ENCODE data around the gene CIDEA. TPM values are rescaled to one million over a fixed set of nuclear protein-coding genes. Genes with fewer than 3 reads are reported as not detected.

CIDEA gene
- total and polyA plus RNA-seq, 8 donors, result 0.15 to 0.44 TPM; not detected in 6

DNA sequence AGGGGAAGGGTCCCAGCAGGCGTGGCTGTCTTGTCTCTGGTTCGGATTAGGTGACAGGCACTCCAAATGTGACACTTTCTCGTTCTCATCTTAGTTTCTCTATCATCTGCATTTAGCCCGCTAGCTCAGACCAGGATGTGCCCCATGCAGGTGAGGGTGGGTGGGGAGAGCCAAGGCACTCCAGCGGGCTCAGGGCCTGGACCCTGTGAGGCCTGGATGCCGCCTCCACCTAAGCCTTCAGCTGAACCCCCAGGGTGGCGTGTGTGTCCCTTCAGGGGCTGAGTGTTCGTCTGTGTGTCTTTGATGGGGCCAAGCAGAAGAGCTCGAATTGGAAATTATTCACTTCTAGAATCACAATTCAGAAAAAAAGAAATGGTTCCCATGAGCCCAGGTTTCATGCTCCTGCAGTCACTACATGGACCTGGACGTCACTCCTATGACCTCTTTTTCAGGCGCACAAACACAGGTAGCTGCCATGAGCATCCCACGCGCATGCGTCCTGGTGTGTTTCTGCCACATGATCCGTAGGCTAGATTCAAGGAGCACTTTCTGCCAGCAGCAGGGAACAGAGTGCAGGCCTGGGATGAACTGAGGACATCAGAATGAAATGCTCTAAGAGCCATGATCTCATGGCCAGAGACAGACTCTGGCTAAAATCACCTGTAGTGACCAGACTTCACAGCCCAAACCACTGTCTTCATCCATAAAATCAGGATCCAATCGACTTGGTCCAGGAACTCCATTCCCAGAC is 25.8 kb downstream of the CIDEA start:
- Histone ChIP-seq H3K27ac (peak overlapping the region; percentile 69 to 96 (median 87)), H3K36me3 (no peaks in the 10 kb centered on the region), H3K4me1 (peaks cover 5 to 25% (median 13%) of the 10 kb centered on the region in 4 donors), H3K9me3 (no peaks in the 10 kb centered on the region), H3K4me3 (peak overlapping the region in 2 of 4 donors; percentile 36 to 45), H3K27me3 (no peaks in the 10 kb centered on the region)
- 80 to 90% (median 86%) methylated on average over 16 of the region's 16 CpGs for WGBS, 5 donors
- DNase-seq, result no peak
- TF ChIP-seq EP300 (IDR thresholded peaks at IDR 0.05) (no peak), POLR2AphosphoS5 (IDR thresholded peaks at IDR 0.05) (peak in 2 of 3 donors; percentile 14 to 60), POLR2A (IDR thresholded peaks at IDR 0.05) (no peak)
- TF ChIP-seq, protein P1, sequence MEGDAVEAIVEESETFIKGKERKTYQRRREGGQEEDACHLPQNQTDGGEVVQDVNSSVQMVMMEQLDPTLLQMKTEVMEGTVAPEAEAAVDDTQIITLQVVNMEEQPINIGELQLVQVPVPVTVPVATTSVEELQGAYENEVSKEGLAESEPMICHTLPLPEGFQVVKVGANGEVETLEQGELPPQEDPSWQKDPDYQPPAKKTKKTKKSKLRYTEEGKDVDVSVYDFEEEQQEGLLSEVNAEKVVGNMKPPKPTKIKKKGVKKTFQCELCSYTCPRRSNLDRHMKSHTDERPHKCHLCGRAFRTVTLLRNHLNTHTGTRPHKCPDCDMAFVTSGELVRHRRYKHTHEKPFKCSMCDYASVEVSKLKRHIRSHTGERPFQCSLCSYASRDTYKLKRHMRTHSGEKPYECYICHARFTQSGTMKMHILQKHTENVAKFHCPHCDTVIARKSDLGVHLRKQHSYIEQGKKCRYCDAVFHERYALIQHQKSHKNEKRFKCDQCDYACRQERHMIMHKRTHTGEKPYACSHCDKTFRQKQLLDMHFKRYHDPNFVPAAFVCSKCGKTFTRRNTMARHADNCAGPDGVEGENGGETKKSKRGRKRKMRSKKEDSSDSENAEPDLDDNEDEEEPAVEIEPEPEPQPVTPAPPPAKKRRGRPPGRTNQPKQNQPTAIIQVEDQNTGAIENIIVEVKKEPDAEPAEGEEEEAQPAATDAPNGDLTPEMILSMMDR (IDR thresholded peaks at IDR 0.05), result no peak
- intact Hi-C loops (cut with DNase I; ENCODE audit: low total_unique reads), result no loop called here

DNA sequence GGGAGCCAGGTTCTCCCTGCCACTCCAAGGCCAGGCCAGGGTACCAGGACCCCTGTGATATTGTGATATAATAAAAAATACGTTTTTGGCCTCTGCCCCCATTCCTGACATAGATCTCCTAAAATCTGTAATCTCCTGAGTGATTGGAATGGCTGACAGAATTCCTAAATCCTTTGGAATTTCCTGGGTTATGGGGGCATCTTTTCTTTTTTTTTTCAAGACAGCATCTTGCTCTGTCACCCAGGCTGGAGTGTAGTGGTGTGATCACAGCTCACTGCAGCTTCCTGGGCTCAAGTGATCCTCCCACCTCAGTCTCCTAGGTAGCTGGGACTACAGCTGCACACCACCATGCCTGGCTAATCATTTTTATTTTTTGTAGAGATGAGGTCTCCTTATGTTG is 27.7 kb downstream of the CIDEA start:
- H3K4me3 ChIP-seq, result no peak overlapping the region
- H3K4me1 ChIP-seq, result peaks cover 5 to 25% (median 13%) of the 10 kb centered on the region in 4 donors
- no peaks in the 10 kb centered on the region for H3K36me3 ChIP-seq
- TF ChIP-seq POLR2AphosphoS5 (IDR thresholded peaks at IDR 0.05), result no peak
- TF ChIP-seq, protein P1 (IDR thresholded peaks at IDR 0.05), result no peak
- TF ChIP-seq EP300 (IDR thresholded peaks at IDR 0.05), result no peak
- TF ChIP-seq POLR2A (IDR thresholded peaks at IDR 0.05), result no peak
- DNase-seq, result no peak
- H3K27me3 ChIP-seq, result peaks cover 0 to 7% (median 0%) of the 10 kb centered on the region in 3 donors
- intact Hi-C loops (cut with DNase I; ENCODE audit: low total_unique reads), result no loop called here
- no peaks in the 10 kb centered on the region for H3K9me3 ChIP-seq
- peak overlapping the region in 3 of 5 donors; percentile 46 to 96 (median 54) for H3K27ac ChIP-seq
- 20 to 50% (median 32%) methylated on average over 1 of the region's 1 CpG for WGBS, 5 donors

DNA sequence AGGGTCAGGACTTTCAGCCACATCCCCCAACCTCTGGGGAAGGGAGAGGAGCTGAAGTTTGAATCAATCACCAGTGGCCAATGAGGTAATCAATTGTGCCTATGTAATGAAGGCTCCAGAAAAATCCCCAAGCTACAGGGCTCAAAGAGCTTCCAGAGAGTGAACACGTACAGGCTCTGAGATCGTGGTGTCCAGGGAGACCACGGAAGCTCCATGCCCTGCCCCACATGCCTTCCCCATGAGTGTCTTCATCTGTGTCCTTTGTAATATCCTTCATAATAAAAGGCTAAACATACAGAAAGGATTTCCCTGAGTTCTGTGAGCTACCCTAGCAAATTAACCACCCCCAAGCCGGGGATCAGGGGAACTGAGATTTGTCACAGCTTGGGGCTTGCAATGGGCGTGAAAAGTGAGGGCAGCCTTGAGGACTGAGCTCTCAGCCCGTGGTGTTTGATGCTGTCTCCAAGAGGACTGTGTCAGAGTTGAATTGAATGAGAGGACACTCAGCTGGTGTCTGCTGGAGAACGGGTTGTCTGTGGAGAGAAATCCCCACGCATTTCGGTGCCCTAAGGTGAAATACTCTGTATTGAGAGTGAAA is 28.4 kb downstream of the CIDEA start:
- H3K27me3 ChIP-seq, result peaks cover 0 to 13% (median 7%) of the 10 kb centered on the region in 3 donors
- no peaks in the 10 kb centered on the region for H3K9me3 ChIP-seq
- WGBS, 5 donors, result 70 to 85% (median 75%) methylated on average over 9 of the region's 9 CpGs
- intact Hi-C loops (cut with DNase I; ENCODE audit: low total_unique reads), result no loop called here
- H3K36me3 ChIP-seq, result no peaks in the 10 kb centered on the region
- TF ChIP-seq EP300 (IDR thresholded peaks at IDR 0.05), result no peak
- TF ChIP-seq, protein P1 (IDR thresholded peaks at IDR 0.05), result no peak
- no peak for TF ChIP-seq POLR2A (IDR thresholded peaks at IDR 0.05)
- H3K4me3 ChIP-seq, result no peak overlapping the region
- H3K4me1 ChIP-seq, result peaks cover 5 to 26% (median 17%) of the 10 kb centered on the region in 4 donors
- DNase-seq, result no peak
- peak overlapping the region in 3 of 5 donors; percentile 46 to 96 (median 54) for H3K27ac ChIP-seq

DNA sequence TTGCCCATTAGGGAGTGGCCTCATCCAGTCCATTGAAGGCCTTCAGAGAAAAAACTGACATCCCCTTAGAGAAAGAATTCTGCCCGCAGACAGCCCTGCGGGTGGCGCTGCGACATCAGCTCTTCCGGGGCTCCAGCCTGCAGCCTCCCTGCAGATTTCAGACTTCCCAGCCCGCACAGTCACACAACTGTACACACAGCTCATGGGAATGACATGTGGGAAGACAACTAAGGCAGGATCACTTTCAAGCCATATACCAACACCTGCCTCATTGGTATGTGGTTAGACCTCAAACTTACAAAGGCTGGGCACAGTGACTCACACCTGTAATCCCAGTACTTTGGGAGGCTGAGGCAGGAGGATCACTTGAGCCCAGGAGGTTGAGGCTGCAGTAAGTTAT is 29.1 kb downstream of the CIDEA start:
- peak overlapping the region in 1 of 5 donors; percentile 96 for H3K27ac ChIP-seq

More for the DNA sequence above, 29.1 kb downstream of the CIDEA start:
- Histone ChIP-seq H3K4me3 (no peak overlapping the region), H3K4me1 (peaks cover 8 to 26% (median 20%) of the 10 kb centered on the region in 4 donors), H3K27me3 (peaks cover 0 to 21% (median 14%) of the 10 kb centered on the region in 3 donors), H3K9me3 (no peaks in the 10 kb centered on the region), H3K36me3 (no peaks in the 10 kb centered on the region)
- TF ChIP-seq POLR2AphosphoS5 (IDR thresholded peaks at IDR 0.05) (no peak), EP300 (IDR thresholded peaks at IDR 0.05) (no peak), POLR2A (IDR thresholded peaks at IDR 0.05) (no peak)
- TF ChIP-seq, protein P1 (IDR thresholded peaks at IDR 0.05), result no peak
- 49 to 79% (median 68%) methylated on average over 5 to 6 of the region's 6 CpGs for WGBS, 5 donors
- no peak for DNase-seq
- intact Hi-C loops (cut with DNase I; ENCODE audit: low total_unique reads), result no loop called here

Measured in stomach (tissue), 9 donors.